NOMO-1 treated with DMSO at 0.1 percent for 48 hours (cell line): Measurements from ENCODE around the gene RAD21L1.

Source experiments
- DNase-seq: peaks from one replicate; lab custom pipeline; 2025; ENCODE audit not compliant: unreplicated experiment; lab: John Stamatoyannopoulos, UW

Gene RAD21L1

GRCh38 chr20:1293641-1294379, 68.0 kb downstream of the RAD21L1 start:
- no peak for DNase-seq

- no peak for DNase-seq
Observed at GRCh38 chr20:1294497-1294896, 68.7 kb downstream of the RAD21L1 start.

GRCh38 chr20:1295276-1295930, 69.6 kb downstream of the RAD21L1 start:
- no peak for DNase-seq

- no peak for DNase-seq
Observed at GRCh38 chr20:1296117-1296610, 70.3 kb downstream of the RAD21L1 start.

- no peak for DNase-seq
Observed at GRCh38 chr20:1296922-1297321, 71.1 kb downstream of the RAD21L1 start.

- no peak for DNase-seq
Observed at GRCh38 chr20:1297486-1297885, 71.6 kb downstream of the RAD21L1 start.

- DNase-seq: no peak
Observed at GRCh38 chr20:1298166-1298565, 72.3 kb downstream of the RAD21L1 start.

GRCh38 chr20:1298888-1299511, 73.2 kb downstream of the RAD21L1 start:
- DNase-seq: no peak

- no peak for DNase-seq
Observed at GRCh38 chr20:1299522-1299921, 73.7 kb downstream of the RAD21L1 start.

GRCh38 chr20:1300083-1300840, 74.4 kb downstream of the RAD21L1 start:
- DNase-seq: no peak

GRCh38 chr20:1301031-1301529, 75.2 kb downstream of the RAD21L1 start:
- DNase-seq: peak; percentile 75

- peak; percentile 16 for DNase-seq
Observed at GRCh38 chr20:1302685-1303541, 77.1 kb downstream of the RAD21L1 start.

- no peak for DNase-seq
Observed at GRCh38 chr20:1304710-1305515, 79.1 kb downstream of the RAD21L1 start.
